ENCODE data around the gene RBP2. TPM values are rescaled to one million over a fixed set of nuclear protein-coding genes. Genes with fewer than 3 reads are reported as not detected.

RBP2 gene
- total and polyA plus RNA-seq, 2 experiments from 2014 or later, result 123 to 295 TPM

DNA sequence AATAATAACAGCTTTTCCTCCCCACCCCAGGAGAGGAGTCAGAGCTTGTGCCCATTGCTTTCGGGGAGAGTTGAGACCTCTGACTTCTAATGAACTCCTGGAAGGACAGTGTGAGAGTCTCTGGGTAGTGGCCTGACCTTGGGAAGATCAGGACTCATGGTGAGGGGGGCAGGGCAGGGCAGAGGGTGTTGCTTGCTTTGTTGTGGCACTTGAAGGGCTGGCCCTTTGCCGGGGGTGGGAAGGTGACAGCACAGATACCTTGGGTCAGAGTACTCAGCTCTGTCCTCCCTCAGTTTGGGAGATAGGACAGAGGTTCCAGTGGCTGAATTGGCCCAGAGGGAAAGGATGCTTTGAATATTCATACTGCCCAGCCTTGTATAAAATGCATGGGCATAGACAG is 15.8 kb downstream of the RBP2 start:
- no peaks in the 10 kb centered on the region for H3K27me3 ChIP-seq
- H3K36me3 ChIP-seq (replicated peaks; ENCODE audit: insufficient read depth, low read depth), result no peaks in the 10 kb centered on the region
- no peak overlapping the region for H3K4me3 ChIP-seq
- H3K4me2 ChIP-seq, result no peak overlapping the region
- no peak overlapping the region for H3K27ac ChIP-seq
- H3K9me3 ChIP-seq (ENCODE audit: low read depth), result no peaks in the 10 kb centered on the region
- no peak for DNase-seq (ENCODE audit: low spot score)
- no peak for TF ChIP-seq EZH2 (IDR thresholded peaks at IDR 0.05; ENCODE audit: borderline replicate concordance)
- TF ChIP-seq, protein P1, sequence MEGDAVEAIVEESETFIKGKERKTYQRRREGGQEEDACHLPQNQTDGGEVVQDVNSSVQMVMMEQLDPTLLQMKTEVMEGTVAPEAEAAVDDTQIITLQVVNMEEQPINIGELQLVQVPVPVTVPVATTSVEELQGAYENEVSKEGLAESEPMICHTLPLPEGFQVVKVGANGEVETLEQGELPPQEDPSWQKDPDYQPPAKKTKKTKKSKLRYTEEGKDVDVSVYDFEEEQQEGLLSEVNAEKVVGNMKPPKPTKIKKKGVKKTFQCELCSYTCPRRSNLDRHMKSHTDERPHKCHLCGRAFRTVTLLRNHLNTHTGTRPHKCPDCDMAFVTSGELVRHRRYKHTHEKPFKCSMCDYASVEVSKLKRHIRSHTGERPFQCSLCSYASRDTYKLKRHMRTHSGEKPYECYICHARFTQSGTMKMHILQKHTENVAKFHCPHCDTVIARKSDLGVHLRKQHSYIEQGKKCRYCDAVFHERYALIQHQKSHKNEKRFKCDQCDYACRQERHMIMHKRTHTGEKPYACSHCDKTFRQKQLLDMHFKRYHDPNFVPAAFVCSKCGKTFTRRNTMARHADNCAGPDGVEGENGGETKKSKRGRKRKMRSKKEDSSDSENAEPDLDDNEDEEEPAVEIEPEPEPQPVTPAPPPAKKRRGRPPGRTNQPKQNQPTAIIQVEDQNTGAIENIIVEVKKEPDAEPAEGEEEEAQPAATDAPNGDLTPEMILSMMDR (IDR thresholded peaks at IDR 0.05; ENCODE audit: poor library complexity), result no peak
- 85% methylated on average over 2 of the region's 2 CpGs for WGBS (ENCODE audit: low lambda C conversion rate, missing lambda C conversion rate)
- H3K79me2 ChIP-seq, result no peaks in the 10 kb centered on the region
- H4K20me1 ChIP-seq (ENCODE audit: insufficient read depth, poor library complexity, severe bottlenecking), result no peaks in the 10 kb centered on the region
- peaks cover 7% of the 10 kb centered on the region for H3K4me1 ChIP-seq (ENCODE audit: insufficient read depth)
- H2AFZ ChIP-seq, result no peak overlapping the region
- H3K9me2 ChIP-seq (replicated peaks; ENCODE audit: insufficient read depth), result no peaks in the 10 kb centered on the region

DNA sequence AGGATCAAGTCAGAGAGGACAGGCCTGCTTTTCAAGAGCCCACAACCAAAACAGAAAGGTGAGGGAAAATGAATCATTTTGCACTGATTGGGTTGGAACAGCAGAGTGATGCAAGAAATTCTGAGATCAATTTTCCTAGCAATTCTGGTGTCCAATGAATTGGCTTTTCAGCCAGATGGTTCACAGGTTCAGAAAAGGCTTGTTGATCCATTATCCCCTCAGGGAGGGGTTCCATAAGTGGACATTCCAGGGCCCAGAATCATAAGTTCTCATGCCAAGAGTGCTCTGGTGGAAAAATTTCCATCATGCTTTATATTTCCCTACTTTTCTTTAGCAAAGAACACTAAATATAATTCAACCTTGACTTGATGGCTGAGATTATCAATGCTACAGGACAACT is 16.2 kb downstream of the RBP2 start:
- Histone ChIP-seq H3K4me2 (no peak overlapping the region), H3K9me2 (replicated peaks; ENCODE audit: insufficient read depth) (no peaks in the 10 kb centered on the region), H3K36me3 (replicated peaks; ENCODE audit: insufficient read depth, low read depth) (no peaks in the 10 kb centered on the region), H3K4me1 (ENCODE audit: insufficient read depth) (peaks cover 7% of the 10 kb centered on the region), H3K9me3 (ENCODE audit: low read depth) (no peaks in the 10 kb centered on the region), H3K27ac (no peak overlapping the region), H3K27me3 (no peaks in the 10 kb centered on the region), H3K4me3 (no peak overlapping the region), H3K79me2 (no peaks in the 10 kb centered on the region), H4K20me1 (ENCODE audit: insufficient read depth, poor library complexity, severe bottlenecking) (no peaks in the 10 kb centered on the region), H2AFZ (no peak overlapping the region)
- TF ChIP-seq EZH2phosphoT487 (IDR thresholded peaks at IDR 0.05; ENCODE audit: low read depth, severe bottlenecking, unreplicated experiment) (no peak), EZH2 (IDR thresholded peaks at IDR 0.05; ENCODE audit: borderline replicate concordance) (no peak)
- TF ChIP-seq, protein P1 (IDR thresholded peaks at IDR 0.05; ENCODE audit: poor library complexity), result no peak
- no peak for DNase-seq (ENCODE audit: low spot score)

- Histone ChIP-seq H3K79me2 (no peaks in the 10 kb centered on the region), H3K4me1 (ENCODE audit: insufficient read depth) (peaks cover 7% of the 10 kb centered on the region), H4K20me1 (ENCODE audit: insufficient read depth, poor library complexity, severe bottlenecking) (no peaks in the 10 kb centered on the region), H3K27me3 (no peaks in the 10 kb centered on the region), H3K4me2 (no peak overlapping the region), H3K4me3 (no peak overlapping the region), H3K36me3 (replicated peaks; ENCODE audit: insufficient read depth, low read depth) (no peaks in the 10 kb centered on the region), H3K9me3 (ENCODE audit: low read depth) (no peaks in the 10 kb centered on the region), H3K27ac (no peak overlapping the region), H2AFZ (no peak overlapping the region), H3K9me2 (replicated peaks; ENCODE audit: insufficient read depth) (no peaks in the 10 kb centered on the region)
- TF ChIP-seq EZH2 (IDR thresholded peaks at IDR 0.05; ENCODE audit: borderline replicate concordance) (no peak), EZH2phosphoT487 (IDR thresholded peaks at IDR 0.05; ENCODE audit: low read depth, severe bottlenecking, unreplicated experiment) (no peak)
- TF ChIP-seq, protein P1 (IDR thresholded peaks at IDR 0.05; ENCODE audit: poor library complexity), result no peak
- 89% methylated on average over 7 of the region's 7 CpGs for WGBS (ENCODE audit: low lambda C conversion rate, missing lambda C conversion rate)
- no peak for DNase-seq (ENCODE audit: low spot score)
Observed at GRCh38 chr3:139458348-139458747, 18.0 kb downstream of the RBP2 start.

DNA sequence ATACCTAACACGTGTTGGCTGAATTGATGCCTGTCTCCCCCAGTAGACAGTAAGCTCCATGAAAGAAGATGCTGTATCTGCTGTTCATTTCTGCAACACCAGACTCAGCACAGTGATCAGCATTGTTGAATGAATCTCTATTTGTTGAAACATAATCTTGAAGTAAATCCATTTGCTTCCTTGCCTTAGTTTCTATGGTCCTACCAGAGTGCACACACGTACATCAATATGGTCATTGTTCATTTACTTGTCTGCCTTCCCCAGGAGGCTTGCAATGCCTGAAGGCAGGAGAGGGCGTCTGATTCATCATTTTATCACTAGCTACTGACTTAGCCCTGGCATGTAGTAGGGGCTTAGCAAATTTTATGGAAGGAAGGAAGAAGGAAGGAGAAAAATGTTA is 19.2 kb downstream of the RBP2 start:
- H3K36me3 ChIP-seq (replicated peaks; ENCODE audit: insufficient read depth, low read depth), result no peaks in the 10 kb centered on the region
- H3K79me2 ChIP-seq, result no peaks in the 10 kb centered on the region
- TF ChIP-seq, protein P1 (IDR thresholded peaks at IDR 0.05; ENCODE audit: poor library complexity), result no peak
- TF ChIP-seq EZH2 (IDR thresholded peaks at IDR 0.05; ENCODE audit: borderline replicate concordance), result no peak
- TF ChIP-seq EZH2phosphoT487 (IDR thresholded peaks at IDR 0.05; ENCODE audit: low read depth, severe bottlenecking, unreplicated experiment), result no peak
- no peaks in the 10 kb centered on the region for H3K9me2 ChIP-seq (replicated peaks; ENCODE audit: insufficient read depth)
- no peak overlapping the region for H2AFZ ChIP-seq
- H4K20me1 ChIP-seq (ENCODE audit: insufficient read depth, poor library complexity, severe bottlenecking), result no peaks in the 10 kb centered on the region
- 73% methylated on average over 3 of the region's 3 CpGs for WGBS (ENCODE audit: low lambda C conversion rate, missing lambda C conversion rate)
- no peaks in the 10 kb centered on the region for H3K27me3 ChIP-seq
- no peak for DNase-seq (ENCODE audit: low spot score)
- no peak overlapping the region for H3K4me3 ChIP-seq
- H3K4me2 ChIP-seq, result no peak overlapping the region
- H3K27ac ChIP-seq, result no peak overlapping the region
- H3K4me1 ChIP-seq (ENCODE audit: insufficient read depth), result peaks cover 7% of the 10 kb centered on the region
- no peaks in the 10 kb centered on the region for H3K9me3 ChIP-seq (ENCODE audit: low read depth)

All from hepatocyte (in vitro differentiated cells).